HepG2 (cell line): ENCODE data around the gene NEDD8. TPM values are rescaled to one million over a fixed set of nuclear protein-coding genes. Genes with fewer than 3 reads are reported as not detected.
A peak's percentile ranks its signal among the peaks of the same experiment; 100 is the strongest.

Source experiments
- ASH2L ChIP-seq: fragments of 300-600, 200-600 bp; sonication (generic); IDR thresholded peaks from 2 replicates; pipeline ENCODE4 v1.7.0; 2017; ENCODE audit warnings: low read depth, mild to moderate bottlenecking, moderate library complexity, mixed read lengths, low read length; ENCODE audit not compliant: insufficient read length
- DR1 ChIP-seq: sonication (generic); formaldehyde crosslinking; IDR thresholded peaks from 2 replicates; pipeline ENCODE4 v1.8.0; 2021; ENCODE audit warnings: mild to moderate bottlenecking, missing genetic modification reagents, inconsistent platforms
- HMG20A ChIP-seq: IDR thresholded peaks from 2 replicates; pipeline ENCODE4 v1.6.1; 2016; ENCODE audit warnings: borderline replicate concordance
- HOMEZ ChIP-seq: IDR thresholded peaks from 2 replicates; pipeline ENCODE4 v1.6.1; 2016; ENCODE audit warnings: low read depth
- KDM5B ChIP-seq: sonication (generic); formaldehyde crosslinking; IDR thresholded peaks from 2 replicates; pipeline ENCODE4 v1.4.0; 2020; ENCODE audit warnings: missing genetic modification reagents, mild to moderate bottlenecking, borderline replicate concordance
- MIER3 ChIP-seq: IDR thresholded peaks from 2 replicates; pipeline ENCODE4 v1.6.1; 2016; ENCODE audit warnings: missing compliant biosample characterization, borderline replicate concordance
- MTF1 ChIP-seq: sonication (generic); formaldehyde crosslinking; IDR thresholded peaks from 2 replicates; pipeline ENCODE4 v1.5.0; 2020; ENCODE audit warnings: missing genetic modification reagents
- MXD4 ChIP-seq: IDR thresholded peaks from 2 replicates; pipeline ENCODE4 v1.6.1; 2016; ENCODE audit warnings: mild to moderate bottlenecking, missing biosample characterization, missing genetic modification reagents
- NCOA2 ChIP-seq: sonication (generic); formaldehyde crosslinking; IDR thresholded peaks from 2 replicates; pipeline ENCODE4 v1.8.0; 2022; ENCODE audit warnings: inconsistent platforms
- NRL ChIP-seq: sonication (generic); formaldehyde crosslinking; IDR thresholded peaks from 2 replicates; pipeline ENCODE4 v1.5.0; 2020; ENCODE audit warnings: missing genetic modification reagents, mild to moderate bottlenecking, moderate library complexity, borderline replicate concordance
- PHF5A ChIP-seq: IDR thresholded peaks from one replicate; pipeline ENCODE4 v1.6.1; 2018; ENCODE audit warnings: low read depth, missing genetic modification reagents; ENCODE audit not compliant: unreplicated experiment
- RXRA ChIP-seq: sonication (generic); formaldehyde crosslinking; IDR thresholded peaks from 2 replicates; pipeline ENCODE4 v1.5.1; 2020; ENCODE audit warnings: missing genetic modification reagents
- SKI ChIP-seq: fragments of 450-650 bp; IDR thresholded peaks from one replicate; pipeline ENCODE4 v1.6.1; 2018; ENCODE audit warnings: mild to moderate bottlenecking; ENCODE audit not compliant: partially characterized antibody
- TBL1XR1 ChIP-seq: fragments of 150-350 bp; IDR thresholded peaks from 2 replicates; pipeline ENCODE4 v1.6.1; 2014; ENCODE audit warnings: borderline replicate concordance, low read length; ENCODE audit not compliant: partially characterized antibody
- TIGD3 ChIP-seq: sonication (generic); formaldehyde crosslinking; IDR thresholded peaks from 2 replicates; pipeline ENCODE4 v1.5.1; 2020; ENCODE audit warnings: mild to moderate bottlenecking, missing genetic modification reagents, borderline replicate concordance
- ZC3H4 ChIP-seq: sonication (generic); formaldehyde crosslinking; IDR thresholded peaks from 2 replicates; pipeline ENCODE4 v1.4.0; 2020; ENCODE audit warnings: missing genetic modification reagents, borderline replicate concordance
- ZEB1 ChIP-seq: IDR thresholded peaks from 2 replicates; pipeline ENCODE4 v1.6.1; 2012; ENCODE audit warnings: mild to moderate bottlenecking, low read depth, inconsistent platforms; ENCODE audit not compliant: insufficient replicate concordance
- ZNF281 ChIP-seq: sonication (generic); formaldehyde crosslinking; IDR thresholded peaks from 2 replicates; pipeline ENCODE4 v1.4.0; 2020; ENCODE audit warnings: missing genetic modification reagents, borderline replicate concordance
- ZNF343 ChIP-seq: sonication (generic); formaldehyde crosslinking; IDR thresholded peaks from 2 replicates; pipeline ENCODE4 v1.4.0; 2020; ENCODE audit warnings: mild to moderate bottlenecking, missing genetic modification reagents
- ZNF460 ChIP-seq: sonication (generic); formaldehyde crosslinking; IDR thresholded peaks from 2 replicates; pipeline ENCODE4 v1.5.1; 2020; ENCODE audit warnings: missing genetic modification reagents, mild to moderate bottlenecking, borderline replicate concordance
- ZNF614 ChIP-seq: IDR thresholded peaks from 2 replicates; pipeline ENCODE4 v1.6.1; 2018; ENCODE audit warnings: missing biosample characterization, missing genetic modification reagents, inconsistent platforms, borderline replicate concordance
- ZNF713 ChIP-seq: sonication (generic); formaldehyde crosslinking; IDR thresholded peaks from 2 replicates; pipeline ENCODE4 v1.4.0; 2020; ENCODE audit warnings: mild to moderate bottlenecking, missing genetic modification reagents
- polyA plus RNA-seq, 8 experiments: library from polyadenylated mRNA; depleted of rRNA in 3 of 8; stranded (reverse) in 7 of 8; unstranded in 1 of 8; fragments of >200 nt; fragmentation: Illumina TruSeq in 4 of 8; extraction: Trizol in 4 of 8; gene quantifications; 2 replicates each; pipeline versions ENCODE4 v1.2.1 to v1.2.3, GENCODE V29; 2011 to 2016; ENCODE audit warnings: low read depth in 4 of 8, missing spikeins in 1 of 8, mixed read lengths in 1 of 8; ENCODE audit not compliant: insufficient read depth in 1 of 8
- total RNA-seq, 5 experiments: library from RNA; depleted of rRNA; stranded (reverse); fragments of >200 nt; fragmentation: Illumina TruSeq; extraction: Trizol; gene quantifications; 2 replicates each; pipeline ENCODE4 v1.2.3, GENCODE V29; 2016; ENCODE audit warnings: low read depth in 1 of 5

Gene NEDD8
- total and polyA plus RNA-seq, 2 of the 13 experiments (the other 11 are each of a cell fraction or from before 2014, with no cell fraction given): 535 to 713 TPM

GRCh38 chr14:24252289-24253124 is 20.3 kb upstream of the NEDD8 start (continued):
- TF ChIP-seq ASH2L (peak; percentile 84), TIGD3 (CRISPR knock-in tag) (0 out of 2 replicates have a peak, but pooled peaks have one; percentile 68), ZNF343 (CRISPR knock-in tag) (no peak), NCOA2 (peak; percentile 51; the same call in 1 of the 2 replicates), MIER3 (CRISPR knock-in tag) (no peak), TBL1XR1 (no peak), KDM5B (0 out of 2 replicates have a peak, but pooled peaks have one; percentile 9), ZNF281 (CRISPR knock-in tag) (peak; percentile 36; the same call in 1 of the 2 replicates), DR1 (CRISPR knock-in tag) (no peak), ZNF614 (CRISPR knock-in tag) (peak; percentile 11; the same call in 1 of the 2 replicates), MTF1 (CRISPR knock-in tag) (no peak), RXRA (CRISPR knock-in tag) (peak; percentile 64; the same call in 1 of the 2 replicates), HOMEZ (peak; percentile 95), PHF5A (no peak), ZNF460 (CRISPR knock-in tag) (no peak), ZNF713 (CRISPR knock-in tag) (0 out of 2 replicates have a peak, but pooled peaks have one; percentile 94), ZEB1 (no peak), ZC3H4 (CRISPR knock-in tag) (no peak), SKI (no peak), HMG20A (CRISPR knock-in tag) (no peak; the same call in 1 of the 2 replicates), NRL (CRISPR knock-in tag) (0 out of 2 replicates have a peak, but pooled peaks have one; percentile 52), MXD4 (CRISPR knock-in tag) (0 out of 2 replicates have a peak, but pooled peaks have one; percentile 43)
